ELR (cell line): ENCODE results near the gene SRRM1.
"Not testable (repeated sequence)": the region's sequence is repeated elsewhere in the genome, so short reads cannot be mapped to it uniquely, and the experiment has no call there.

Experiments used
- DNase-seq: peaks from one replicate; pipeline ENCODE4 v3.0.0-alpha.2; 2015; ENCODE audit warnings: low read depth

The SRRM1 gene

GRCh38 chr1:24695202-24695974 is 52.3 kb downstream of the SRRM1 start:
- DNase-seq: no peak

DNA sequence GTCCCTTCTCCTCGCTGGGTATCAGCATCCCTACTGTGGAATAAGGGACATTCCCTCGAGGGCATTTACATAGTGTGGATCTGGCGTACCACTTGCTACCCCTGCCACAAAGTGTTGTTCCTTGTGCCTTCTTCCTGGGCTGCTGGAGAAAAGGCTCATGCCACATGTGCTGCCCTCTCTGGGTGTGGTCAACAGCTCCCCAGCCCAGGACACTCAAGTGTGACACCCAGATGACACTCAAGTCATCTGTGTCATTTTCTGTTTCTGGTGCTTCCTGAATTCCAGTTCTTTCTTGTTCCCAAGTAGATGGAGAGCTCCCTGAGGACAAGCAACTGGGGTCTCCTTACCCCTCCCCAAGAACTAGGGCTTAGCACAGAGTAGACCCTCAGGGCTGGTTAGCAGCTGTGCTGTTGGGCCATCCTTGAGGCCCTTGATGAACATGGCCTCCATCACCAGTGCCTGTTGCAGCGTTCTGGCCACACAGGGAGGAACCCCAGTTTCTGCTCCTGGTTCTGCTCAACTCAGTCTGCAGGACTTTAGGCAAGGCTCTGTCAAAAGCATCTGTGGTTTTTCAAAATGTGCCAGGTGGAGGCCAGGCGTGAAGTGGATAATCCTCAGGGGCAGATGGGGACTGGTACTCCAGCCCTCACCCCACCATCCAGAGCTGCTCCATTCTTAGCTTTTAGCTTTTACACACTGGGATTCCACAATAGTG is 53.1 kb downstream of the SRRM1 start:
- no peak for DNase-seq

GRCh38 chr1:24696756-24697330 is 53.7 kb downstream of the SRRM1 start:
- no peak for DNase-seq

DNA sequence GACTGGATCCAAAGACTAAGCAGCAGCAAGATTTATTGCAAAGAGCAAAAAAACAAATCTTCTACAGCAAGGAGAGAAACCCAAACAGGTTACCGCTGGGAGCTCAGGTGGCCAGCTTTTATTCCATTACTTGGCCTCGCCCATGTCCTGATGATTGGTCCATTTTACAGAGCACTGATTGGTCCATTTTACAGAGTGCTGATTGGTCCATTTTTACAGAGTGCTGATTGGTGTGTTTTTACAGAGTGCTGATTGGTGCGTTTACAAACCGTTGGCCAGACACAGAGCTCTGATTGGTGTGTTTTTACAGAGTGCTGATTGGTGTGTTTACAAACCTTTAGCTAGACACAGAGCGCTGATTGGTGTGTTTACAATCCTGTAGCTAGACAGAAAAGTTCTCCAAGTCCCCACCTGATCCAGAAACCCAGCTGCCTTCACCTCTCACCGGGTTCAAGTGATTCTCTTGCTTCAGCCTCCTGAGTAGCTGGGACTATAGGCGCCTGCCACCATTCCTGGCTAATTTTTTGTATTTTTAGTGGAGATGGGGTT is 54.4 kb downstream of the SRRM1 start:
- not testable (repeated sequence) for DNase-seq

DNA sequence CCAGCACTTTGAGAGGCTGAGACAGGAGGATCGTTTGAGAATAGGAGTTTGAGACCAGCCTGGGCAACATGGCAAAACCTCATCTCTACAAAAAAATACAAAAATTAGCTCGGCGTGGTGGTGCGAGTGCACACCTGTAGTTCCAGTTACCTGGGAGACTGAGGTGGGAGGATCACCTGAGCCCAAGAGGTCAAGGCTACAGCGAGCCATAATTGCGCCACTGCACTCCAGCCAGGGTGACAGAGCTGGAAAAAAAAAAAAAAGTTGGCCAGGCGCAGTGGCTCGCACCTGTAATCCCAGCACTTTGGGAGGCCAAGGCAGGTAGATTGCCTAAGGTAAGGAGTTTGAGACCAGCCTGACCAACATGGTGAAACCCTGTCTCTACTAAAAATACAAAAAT is 55.2 kb downstream of the SRRM1 start:
- DNase-seq: not testable (repeated sequence)

DNA sequence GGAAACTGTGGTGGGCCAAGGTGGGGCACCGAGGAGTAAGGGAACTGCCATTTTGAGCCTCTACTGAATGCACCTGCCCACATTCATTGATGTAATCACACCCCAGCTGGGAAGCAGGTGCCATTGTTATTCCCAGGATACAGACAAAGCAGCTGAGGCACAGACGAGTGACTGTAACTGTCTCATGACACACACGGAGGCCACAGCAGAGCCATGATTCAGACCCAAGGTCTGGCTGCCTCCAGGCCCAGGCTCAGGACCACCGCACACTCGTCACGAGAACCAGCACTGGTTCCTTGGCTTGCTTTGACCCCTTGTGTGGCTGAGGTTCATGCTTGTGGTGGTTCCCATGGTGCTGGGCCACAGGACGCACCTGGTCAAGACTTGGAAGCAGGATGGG is 56.5 kb downstream of the SRRM1 start:
- peak; percentile 28 for DNase-seq

DNA sequence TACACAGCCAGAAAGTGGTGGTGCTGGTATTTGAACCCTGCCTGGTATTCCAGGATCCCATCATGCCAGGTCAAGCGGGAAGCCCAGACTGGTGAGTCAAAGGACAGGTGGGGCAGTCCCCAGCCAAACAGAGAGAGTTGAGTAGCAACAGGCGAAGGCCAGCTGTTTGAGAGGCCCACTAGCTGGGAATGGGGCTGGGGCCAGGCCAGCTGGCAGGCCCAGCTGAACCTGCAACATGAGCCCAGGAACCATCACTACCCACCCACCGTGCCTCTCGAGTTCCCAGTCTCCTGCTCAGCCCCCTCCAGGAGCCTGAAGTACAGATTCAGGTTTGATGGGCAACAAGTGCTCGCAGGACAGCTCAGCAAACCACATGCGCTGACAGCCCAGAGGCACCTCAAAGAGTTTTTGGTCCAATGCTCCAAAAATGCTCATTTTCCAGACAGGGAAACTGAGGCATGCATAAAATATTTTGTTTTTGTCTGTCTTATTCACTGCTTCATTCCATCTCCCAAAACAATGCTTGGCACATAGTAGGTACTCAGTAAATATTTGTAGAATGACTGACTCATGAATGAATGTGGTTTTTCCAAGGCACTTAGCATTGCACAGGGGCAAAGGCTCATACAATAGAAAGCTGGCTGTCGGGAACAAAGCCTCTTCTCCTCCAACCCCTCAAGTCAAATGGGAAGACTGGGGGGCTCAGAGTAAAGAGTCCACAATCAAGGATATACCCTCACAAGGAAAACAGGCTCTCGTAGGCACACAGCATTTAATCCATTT is 59.6 kb downstream of the SRRM1 start:
- peak; percentile 42 for DNase-seq

GRCh38 chr1:24704411-24705259 is 61.5 kb downstream of the SRRM1 start:
- peak; percentile 83 for DNase-seq

GRCh38 chr1:24705260-24706073 is 62.4 kb downstream of the SRRM1 start:
- peak; percentile 83 for DNase-seq

DNA sequence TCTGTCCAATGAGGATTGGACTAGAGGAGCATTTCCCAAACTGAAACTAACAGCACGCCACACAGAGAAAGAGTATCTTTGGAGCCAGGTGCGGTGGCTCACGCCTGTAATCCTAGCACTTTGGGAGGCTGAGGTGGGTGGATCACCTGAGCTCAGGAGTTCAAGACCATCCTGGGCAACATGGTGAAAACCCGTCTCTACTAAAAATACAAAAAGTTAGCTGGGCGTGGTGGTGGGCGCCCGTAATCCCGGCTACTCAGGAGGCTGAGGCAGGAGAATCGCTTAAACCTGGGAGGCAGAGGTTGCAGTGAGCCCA is 62.9 kb downstream of the SRRM1 start:
- not testable (repeated sequence) for DNase-seq

GRCh38 chr1:24707687-24708086 is 64.6 kb downstream of the SRRM1 start:
- peak; percentile 85 for DNase-seq

DNA sequence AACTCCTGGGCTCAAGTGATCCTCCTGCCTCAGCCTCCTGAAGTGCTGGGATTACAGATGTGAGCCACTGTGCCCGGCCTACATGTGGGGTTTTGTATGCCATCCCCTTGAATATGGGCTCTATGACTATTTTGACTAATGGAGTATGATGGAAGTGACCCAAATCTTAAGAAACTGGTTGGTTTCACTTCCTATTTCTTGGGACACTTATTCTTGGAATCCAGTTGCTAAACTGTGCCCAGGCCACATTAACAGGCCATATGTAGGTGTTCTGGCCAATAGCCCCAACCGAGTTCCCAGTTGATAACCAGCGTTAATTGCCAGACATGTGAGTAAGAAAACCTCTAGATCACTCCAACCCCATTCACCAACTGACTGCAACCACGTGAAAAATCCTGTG is 65.8 kb downstream of the SRRM1 start:
- no peak for DNase-seq

DNA sequence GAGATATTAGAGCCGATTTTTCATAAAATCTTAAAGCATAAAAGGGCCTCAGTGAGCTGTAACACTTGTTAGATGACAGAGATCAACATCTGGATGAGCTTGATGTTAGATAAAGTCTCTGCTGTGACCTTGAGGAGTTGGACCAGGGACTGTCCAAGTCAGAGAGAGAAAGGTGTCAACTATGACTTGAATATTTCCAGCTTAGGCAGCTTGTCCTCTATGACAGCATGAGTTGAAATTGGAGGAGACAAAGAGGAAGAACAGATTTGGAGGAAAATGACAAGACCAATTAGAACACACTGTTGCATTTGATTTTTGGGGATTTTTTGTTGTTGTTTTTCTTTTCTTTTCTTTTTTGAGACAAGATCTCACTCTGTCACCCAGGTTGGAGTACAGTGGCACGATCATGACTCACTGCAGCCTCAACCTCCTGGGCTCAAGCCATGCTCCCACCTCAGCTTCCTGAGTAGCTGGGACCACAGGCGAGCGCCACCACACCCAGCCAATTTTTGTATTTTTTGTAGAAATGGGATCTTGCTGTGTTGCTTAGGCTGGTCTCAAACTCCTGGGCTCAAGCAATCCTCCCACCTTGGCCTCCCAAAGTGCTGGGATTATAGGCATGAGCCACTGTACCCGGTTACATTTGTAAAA is 66.8 kb downstream of the SRRM1 start:
- DNase-seq: peak; percentile 52

DNA sequence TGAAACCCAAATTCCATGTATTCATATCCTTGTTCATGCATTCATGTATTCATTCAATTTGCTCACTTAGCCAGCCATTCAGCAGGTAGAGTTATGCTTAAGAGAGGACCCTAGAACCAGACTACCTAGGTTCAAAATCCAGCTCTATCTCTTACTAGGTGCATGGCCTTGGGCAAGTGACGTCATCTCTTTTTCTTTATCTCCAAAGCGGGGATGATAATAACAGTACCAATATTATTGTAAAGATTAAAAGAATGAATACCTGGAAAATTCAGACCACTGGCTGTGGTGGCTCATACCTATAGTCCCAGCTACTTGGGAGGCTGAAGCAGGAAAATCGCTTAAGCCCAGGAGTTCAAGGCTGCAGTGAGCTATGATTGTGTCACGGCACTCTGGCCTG is 68.2 kb downstream of the SRRM1 start:
- DNase-seq: no peak

DNA sequence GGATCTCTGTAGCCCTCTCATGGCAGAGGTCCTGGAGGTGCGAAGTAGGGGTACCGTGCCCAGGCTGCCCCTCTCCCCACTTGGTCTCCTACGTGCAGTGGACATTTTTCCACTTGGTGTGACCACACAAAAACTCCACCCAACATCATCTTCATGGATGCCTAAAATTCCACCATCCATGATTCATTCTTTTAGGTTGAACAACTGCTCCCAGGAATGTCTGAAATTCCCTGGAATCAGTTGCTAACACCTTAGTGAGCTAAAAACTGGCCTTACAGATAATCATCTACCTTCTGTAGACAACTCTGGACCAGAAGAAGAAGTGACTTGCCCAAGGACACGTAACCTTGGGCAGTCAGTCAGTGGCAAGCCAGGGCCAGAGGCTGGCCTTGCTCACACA is 70.1 kb downstream of the SRRM1 start:
- peak; percentile 71 for DNase-seq

GRCh38 chr1:24713736-24714135 is 70.6 kb downstream of the SRRM1 start:
- DNase-seq: no peak

- DNase-seq: peak; percentile 82
These were observed 71.9 kb downstream of the SRRM1 start for GRCh38 chr1:24714859-24715520.

GRCh38 chr1:24715658-24716057 is 72.6 kb downstream of the SRRM1 start:
- no peak for DNase-seq

- no peak for DNase-seq
These were observed 75.0 kb downstream of the SRRM1 start for GRCh38 chr1:24717887-24718650.
